Thyroid gland (tissue), 4 donors: ENCODE results near the gene ACYP2. TPM values are rescaled to one million over a fixed set of nuclear protein-coding genes. Genes with fewer than 3 reads are reported as not detected.

Source experiments
- DNase-seq, 2 donors: peaks; one replicate each; pipeline ENCODE4 v3.0.0-alpha.2; 2019
- H3K27ac ChIP-seq, 3 donors: fragments of 200-600 bp; sonication (generic); 1 replicate in 2 of 3; 2 replicates in 1 of 3; pipeline ENCODE4 v1.5.1; 2016 to 2019; ENCODE audit warnings: mild to moderate bottlenecking in 1 of 3, moderate library complexity in 1 of 3
- H3K27me3 ChIP-seq: fragments of 200-600 bp; sonication (generic); one replicate; pipeline ENCODE4 v1.5.1; 2019
- H3K36me3 ChIP-seq, 2 donors: fragments of 200-600 bp; sonication (generic); one replicate each; pipeline ENCODE4 v1.5.1; 2016 to 2019
- H3K4me1 ChIP-seq, 2 donors: fragments of 200-600 bp; sonication (generic); one replicate each; pipeline ENCODE4 v1.5.1; 2017 to 2019
- H3K4me3 ChIP-seq, 3 donors: fragments of 200-600 bp; sonication (generic); replicated peaks in 1 of 3; 1 replicate in 2 of 3; 2 replicates in 1 of 3; pipeline ENCODE4 v1.5.1; 2016; ENCODE audit warnings: mild to moderate bottlenecking in 1 of 3
- H3K9me3 ChIP-seq: fragments of 200-600 bp; sonication (generic); one replicate; pipeline ENCODE4 v1.5.1; 2017
- POLR2A ChIP-seq, 2 donors: fragments of 450-650 bp; IDR thresholded peaks; one replicate each; pipeline ENCODE4 v1.6.1; 2017; ENCODE audit warnings: antibody characterized with exemption in 2 of 2, mild to moderate bottlenecking in 2 of 2, moderate library complexity in 1 of 2
- WGBS, 2 donors: methylation state at CpG; one replicate each; pipeline ENCODE4 v1.1.5; 2017; 5-methylcytosine and 5-hydroxymethylcytosine counted together
- intact Hi-C: fragments of 100-400 bp; cut with DNase I; formaldehyde crosslinking; loops from one replicate; pipeline ENCODE4 v1.15.1; 2023
- total RNA-seq, 4 donors: library from RNA; depleted of rRNA; stranded (reverse); fragments of >200 nt; gene quantifications; one replicate each; pipeline ENCODE4 v1.2.3, GENCODE V29; 2016
- TF ChIP-seq, protein P1 (sequence below), 6 experiments: fragments of 200-600 bp in 3 of 6; fragments of 450-650 bp in 3 of 6; sonication (generic) in 3 of 6; IDR thresholded peaks; one replicate each; pipeline ENCODE4 v1.5.1; 2016 to 2019; ENCODE audit warnings: antibody characterized with exemption in 6 of 6, mild to moderate bottlenecking in 2 of 6, inconsistent platforms in 1 of 6, moderate library complexity in 1 of 6

Gene ACYP2
- total RNA-seq, 4 donors from 2014 or later, result 14.1 to 29.2 (median 26.2) TPM

DNA sequence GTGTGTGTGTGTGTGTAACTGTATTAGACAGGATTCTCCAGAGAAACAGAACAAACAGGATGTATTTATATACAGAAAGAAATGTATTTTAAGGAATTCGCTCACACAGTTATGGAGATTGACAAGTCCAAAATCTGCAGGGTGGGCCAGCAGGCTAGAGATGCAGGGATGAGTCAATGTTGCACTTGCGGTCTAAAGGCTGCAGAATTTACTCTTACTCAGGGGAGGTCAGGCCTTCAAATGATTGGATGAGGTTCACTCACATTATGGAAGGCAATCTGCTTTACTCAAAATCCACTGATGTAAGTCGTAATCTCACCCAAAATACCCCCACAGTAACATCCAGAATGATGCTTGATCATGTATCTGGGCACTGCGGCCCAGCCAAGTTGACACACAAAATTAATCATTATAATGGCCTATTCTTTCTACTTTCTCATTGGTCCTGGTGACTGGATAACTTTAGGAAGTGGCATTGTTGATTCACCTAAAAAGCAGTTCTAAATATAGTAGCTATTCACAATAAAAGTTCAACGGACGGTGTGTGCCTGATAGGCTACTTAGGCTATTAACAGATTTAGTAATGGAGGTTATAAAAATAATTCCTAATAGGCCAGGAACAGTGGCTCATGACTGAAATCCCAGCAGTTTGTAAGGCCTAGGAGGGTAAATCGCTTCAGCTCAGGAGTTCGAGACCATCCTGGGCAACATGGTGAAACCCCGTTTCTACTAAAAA is 40.6 kb upstream of the ACYP2 start:
- Histone ChIP-seq H3K9me3 (no peaks in the 10 kb centered on the region), H3K27me3 (no peaks in the 10 kb centered on the region), H3K36me3 (no peaks in the 10 kb centered on the region), H3K27ac (no peak overlapping the region), H3K4me1 (peaks cover 4 to 8% of the 10 kb centered on the region in 2 donors), H3K4me3 (no peak overlapping the region)
- no peak for DNase-seq
- 86 to 91% methylated on average over 9 of the region's 9 CpGs for WGBS, 2 donors
- TF ChIP-seq, protein P1, sequence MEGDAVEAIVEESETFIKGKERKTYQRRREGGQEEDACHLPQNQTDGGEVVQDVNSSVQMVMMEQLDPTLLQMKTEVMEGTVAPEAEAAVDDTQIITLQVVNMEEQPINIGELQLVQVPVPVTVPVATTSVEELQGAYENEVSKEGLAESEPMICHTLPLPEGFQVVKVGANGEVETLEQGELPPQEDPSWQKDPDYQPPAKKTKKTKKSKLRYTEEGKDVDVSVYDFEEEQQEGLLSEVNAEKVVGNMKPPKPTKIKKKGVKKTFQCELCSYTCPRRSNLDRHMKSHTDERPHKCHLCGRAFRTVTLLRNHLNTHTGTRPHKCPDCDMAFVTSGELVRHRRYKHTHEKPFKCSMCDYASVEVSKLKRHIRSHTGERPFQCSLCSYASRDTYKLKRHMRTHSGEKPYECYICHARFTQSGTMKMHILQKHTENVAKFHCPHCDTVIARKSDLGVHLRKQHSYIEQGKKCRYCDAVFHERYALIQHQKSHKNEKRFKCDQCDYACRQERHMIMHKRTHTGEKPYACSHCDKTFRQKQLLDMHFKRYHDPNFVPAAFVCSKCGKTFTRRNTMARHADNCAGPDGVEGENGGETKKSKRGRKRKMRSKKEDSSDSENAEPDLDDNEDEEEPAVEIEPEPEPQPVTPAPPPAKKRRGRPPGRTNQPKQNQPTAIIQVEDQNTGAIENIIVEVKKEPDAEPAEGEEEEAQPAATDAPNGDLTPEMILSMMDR (IDR thresholded peaks at IDR 0.05), result no peak
- no peak for TF ChIP-seq POLR2A (IDR thresholded peaks at IDR 0.05)
- intact Hi-C loops, result no loop called here

DNA sequence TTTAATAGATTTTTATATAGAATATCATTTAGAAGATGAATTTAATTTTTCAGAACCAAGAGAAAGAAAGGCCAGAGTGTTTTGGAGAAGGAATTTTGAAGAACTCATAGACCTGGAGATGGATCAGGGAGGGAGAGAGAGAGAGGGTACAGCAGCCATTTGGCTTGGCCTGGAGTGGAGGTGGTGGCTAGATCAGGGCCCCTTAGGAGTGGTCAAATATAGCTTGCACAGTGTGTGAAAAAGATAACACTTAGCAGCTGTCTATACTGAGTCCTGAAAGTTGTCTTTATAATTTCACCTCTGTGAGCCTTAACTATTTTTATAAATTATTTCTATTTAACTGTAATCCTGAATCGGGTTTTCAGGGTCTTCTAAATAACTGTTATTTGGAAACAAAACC is 38.8 kb upstream of the ACYP2 start:
- Histone ChIP-seq H3K9me3 (no peaks in the 10 kb centered on the region), H3K4me3 (no peak overlapping the region), H3K4me1 (no peaks in the 10 kb centered on the region), H3K36me3 (no peaks in the 10 kb centered on the region), H3K27ac (no peak overlapping the region), H3K27me3 (no peaks in the 10 kb centered on the region)
- no peak for DNase-seq
- 93% methylated on average over 1 of the region's 1 CpG for WGBS, 2 donors
- intact Hi-C loops, result no loop called here
- TF ChIP-seq POLR2A (IDR thresholded peaks at IDR 0.05), result no peak
- TF ChIP-seq, protein P1 (IDR thresholded peaks at IDR 0.05), result no peak

DNA sequence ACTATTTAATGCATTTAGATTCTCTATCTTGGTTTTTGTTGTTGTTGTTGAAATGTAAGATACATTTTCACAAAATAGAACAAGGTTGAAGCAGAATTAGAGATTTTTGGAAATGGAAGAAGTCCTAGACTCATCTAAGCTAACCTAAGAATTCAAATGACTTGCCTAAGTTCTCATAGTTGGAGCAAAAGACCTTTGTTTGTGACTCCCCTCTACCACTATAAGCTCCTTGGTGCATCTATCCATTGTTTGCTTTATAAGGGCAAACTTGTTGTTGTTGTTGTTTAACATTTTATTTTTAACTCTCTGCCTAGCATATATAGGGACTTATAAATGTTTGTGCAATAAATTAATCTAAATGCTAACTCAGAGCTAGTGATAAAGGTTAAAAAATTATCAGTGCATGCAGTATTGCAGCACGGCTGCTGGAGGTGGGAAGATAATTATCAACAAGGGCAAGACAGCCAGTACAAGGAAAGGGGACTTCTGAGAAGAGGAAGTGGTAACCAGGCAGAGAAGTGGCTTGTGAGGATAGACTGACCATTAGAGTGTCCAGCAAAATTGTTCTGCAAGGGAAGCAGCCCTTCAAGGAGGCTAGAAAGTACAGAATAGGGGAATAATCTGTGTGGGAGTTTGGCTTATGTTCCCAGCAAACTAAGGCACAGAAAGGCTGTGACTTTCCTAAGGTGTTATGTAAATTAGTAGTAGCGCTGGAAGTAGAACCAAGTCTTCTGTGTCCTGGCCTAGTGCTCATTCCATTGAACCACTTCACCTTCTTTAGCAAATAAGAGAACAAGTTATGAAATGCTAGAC is 38.1 kb upstream of the ACYP2 start:
- Histone ChIP-seq H3K4me3 (no peak overlapping the region), H3K27me3 (no peaks in the 10 kb centered on the region), H3K36me3 (no peaks in the 10 kb centered on the region), H3K4me1 (no peaks in the 10 kb centered on the region), H3K9me3 (no peaks in the 10 kb centered on the region), H3K27ac (no peak overlapping the region)
- no peak for DNase-seq
- intact Hi-C loops, result no loop called here
- TF ChIP-seq, protein P1 (IDR thresholded peaks at IDR 0.05), result no peak
- TF ChIP-seq POLR2A (IDR thresholded peaks at IDR 0.05), result no peak
- WGBS, 2 donors, result 90 to 98% methylated on average over 2 of the region's 2 CpGs

DNA sequence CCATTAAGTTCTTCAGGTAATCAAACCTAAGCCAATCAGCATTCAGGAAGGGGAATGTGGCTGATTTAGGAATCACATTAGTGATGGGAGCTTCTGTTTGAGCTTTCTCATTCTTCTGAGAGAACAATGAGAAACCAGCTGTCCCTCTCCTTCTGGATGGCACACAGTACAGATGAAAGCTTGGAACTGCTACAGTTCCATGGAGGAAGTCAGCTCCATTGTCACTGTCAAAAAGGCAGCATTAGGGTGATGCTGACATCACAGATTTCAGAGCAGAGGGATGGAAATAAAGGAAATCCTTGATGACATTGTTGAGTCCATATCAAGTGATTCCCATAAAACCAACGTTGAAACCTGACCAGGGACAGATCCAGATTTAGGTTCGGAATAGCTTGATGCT is 36.1 kb upstream of the ACYP2 start:
- H3K27me3 ChIP-seq, result no peaks in the 10 kb centered on the region
- no peak for DNase-seq
- TF ChIP-seq, protein P1 (IDR thresholded peaks at IDR 0.05), result no peak
- no peak for TF ChIP-seq POLR2A (IDR thresholded peaks at IDR 0.05)
- WGBS, 2 donors, result 69 to 75% methylated on average over 2 of the region's 2 CpGs
- H3K36me3 ChIP-seq, result no peaks in the 10 kb centered on the region
- H3K27ac ChIP-seq, result no peak overlapping the region
- intact Hi-C loops, result no loop called here
- H3K4me3 ChIP-seq, result no peak overlapping the region
- H3K9me3 ChIP-seq, result no peaks in the 10 kb centered on the region
- no peaks in the 10 kb centered on the region for H3K4me1 ChIP-seq

DNA sequence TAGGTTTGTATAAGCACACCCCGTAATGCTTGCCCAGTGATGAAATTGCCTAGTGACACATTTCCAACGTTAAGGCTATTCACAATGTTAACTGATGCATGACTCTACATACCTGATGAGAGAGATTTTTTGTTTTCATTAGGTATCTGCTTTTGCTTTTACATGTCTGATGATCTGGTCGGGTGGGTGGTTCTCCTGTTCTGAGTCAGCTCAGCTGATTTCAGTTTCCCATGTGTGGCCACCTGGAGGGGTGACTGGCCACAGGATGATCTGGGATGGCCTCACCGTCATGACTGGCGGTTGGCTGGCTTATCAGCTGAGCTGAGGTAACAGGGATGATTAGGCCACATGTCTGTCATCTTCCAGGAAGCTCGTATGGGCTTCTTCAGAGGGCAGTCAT is 33.8 kb upstream of the ACYP2 start:
- peak in 1 of 2 donors; percentile 15 for DNase-seq
- TF ChIP-seq, protein P1 (IDR thresholded peaks at IDR 0.05), result no peak
- TF ChIP-seq POLR2A (IDR thresholded peaks at IDR 0.05), result no peak
- H3K4me3 ChIP-seq, result no peak overlapping the region
- H3K27ac ChIP-seq, result no peak overlapping the region
- H3K9me3 ChIP-seq, result no peaks in the 10 kb centered on the region
- 71 to 82% methylated on average over 6 of the region's 6 CpGs for WGBS, 2 donors
- no peaks in the 10 kb centered on the region for H3K36me3 ChIP-seq
- H3K4me1 ChIP-seq, result no peaks in the 10 kb centered on the region
- intact Hi-C loops, result no loop called here
- H3K27me3 ChIP-seq, result no peaks in the 10 kb centered on the region
